Endothelial cell of umbilical vein (primary cell): ENCODE results near the gene DGKD.

Experiments used
- CTCF ChIP-seq, 2 donors: IDR thresholded peaks; 1 replicate in 1 of 2; 2 replicates in 1 of 2; pipeline ENCODE4 v1.5.1; 2011; ENCODE audit warnings: low read length in 2 of 2, mild to moderate bottlenecking in 2 of 2, moderate library complexity in 2 of 2, control low read depth in 1 of 2, inconsistent platforms in 1 of 2, low read depth in 1 of 2; ENCODE audit not compliant: insufficient read depth in 1 of 2; ENCODE audit errors: extremely low read depth in 1 of 2
- EZH2 ChIP-seq: IDR thresholded peaks from 2 replicates; pipeline ENCODE4 v1.6.1; 2012; ENCODE audit warnings: borderline replicate concordance, low read depth, mild to moderate bottlenecking, moderate library complexity, low read length, inconsistent platforms; ENCODE audit not compliant: severe bottlenecking
- FOS ChIP-seq: IDR thresholded peaks from 2 replicates; pipeline ENCODE4 v1.6.1; 2011; ENCODE audit warnings: mild to moderate bottlenecking, low read length, moderate library complexity, borderline replicate concordance; ENCODE audit not compliant: insufficient read depth
- GATA2 ChIP-seq: IDR thresholded peaks from 2 replicates; pipeline ENCODE4 v1.7.0; 2011; ENCODE audit warnings: low read depth, mild to moderate bottlenecking, moderate library complexity, mixed read lengths, low read length; ENCODE audit not compliant: insufficient read length, insufficient read depth
- JUN ChIP-seq: IDR thresholded peaks from 2 replicates; pipeline ENCODE4 v1.6.1; 2011; ENCODE audit warnings: borderline replicate concordance, low read depth; ENCODE audit not compliant: insufficient read length, insufficient read depth
- MYC ChIP-seq: IDR thresholded peaks from one replicate; pipeline ENCODE4 v1.6.1; 2011; ENCODE audit warnings: mild to moderate bottlenecking, low read depth, low read length
- POLR2A ChIP-seq: IDR thresholded peaks from 2 replicates; pipeline ENCODE4 v1.6.1; 2012; ENCODE audit warnings: low read depth, mild to moderate bottlenecking, control low read depth, low read length
- POLR2AphosphoS5 ChIP-seq: IDR thresholded peaks from 2 replicates; pipeline ENCODE4 v1.6.1; 2012; ENCODE audit warnings: low read depth, mild to moderate bottlenecking, control low read depth, low read length, moderate library complexity; ENCODE audit not compliant: insufficient read depth
- TF ChIP-seq, protein P1 (sequence below): IDR thresholded peaks from 2 replicates; pipeline ENCODE4 v1.6.1; 2011; ENCODE audit not compliant: insufficient read depth, insufficient read length

DNA sequence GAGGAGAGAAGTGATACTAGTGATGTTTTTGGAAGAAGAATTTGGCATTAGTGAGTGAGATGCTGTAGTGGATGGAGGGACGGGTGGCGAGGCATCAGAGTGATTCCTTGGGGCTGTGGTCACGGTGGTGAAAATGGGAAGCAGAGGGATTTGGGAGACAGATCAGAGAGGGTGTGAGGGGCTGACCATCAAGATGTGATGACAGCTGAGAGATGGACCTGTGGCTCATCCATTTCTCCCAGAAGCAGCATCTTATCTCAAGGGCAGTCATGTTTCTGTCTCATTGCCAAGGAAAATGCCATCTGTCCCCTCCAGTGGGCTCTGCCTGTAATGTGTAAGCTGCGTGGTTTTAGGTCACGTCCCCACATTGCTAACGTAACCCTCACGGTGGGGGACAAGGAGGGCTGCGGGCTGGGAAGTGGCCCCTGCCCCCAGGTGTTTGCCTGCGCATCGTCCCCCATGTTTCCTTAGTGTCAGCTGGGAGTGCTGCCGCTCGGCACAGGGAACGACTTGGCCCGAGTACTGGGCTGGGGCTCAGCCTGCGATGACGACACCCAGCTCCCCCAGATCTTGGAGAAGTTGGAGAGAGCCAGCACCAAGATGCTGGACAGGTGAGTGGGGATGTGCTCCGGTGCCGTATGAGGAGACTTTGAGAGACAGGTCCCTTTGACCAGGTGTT lies 91.0 kb downstream of the DGKD start:
- TF ChIP-seq CTCF (IDR thresholded peaks at IDR 0.05; ENCODE audit: extremely low read depth in 1 of 2, insufficient read depth in 1 of 2, low read depth in 1 of 2, low read length in 2 of 2) (no peak), POLR2A (no peak), POLR2AphosphoS5 (no peak), GATA2 (no peak), EZH2 (no peak), MYC (no peak), FOS (no peak), JUN (no peak)
- TF ChIP-seq, protein P1, sequence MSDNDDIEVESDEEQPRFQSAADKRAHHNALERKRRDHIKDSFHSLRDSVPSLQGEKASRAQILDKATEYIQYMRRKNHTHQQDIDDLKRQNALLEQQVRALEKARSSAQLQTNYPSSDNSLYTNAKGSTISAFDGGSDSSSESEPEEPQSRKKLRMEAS = no peak
